IMR-90 (cell line): Measurements from ENCODE around the gene PROSER2. TPM values are rescaled to one million over a fixed set of nuclear protein-coding genes. Genes with fewer than 3 reads are reported as not detected.

Experiments used
- ATAC-seq: fragments of 200-7000 bp; cut with Tn5 transposase; 2 replicates; pipeline ENCODE4 v1.9.1; 2020; ENCODE audit warnings: low read depth, mild to moderate bottlenecking, moderate library complexity
- BruUV-seq: library from RNA; stranded (reverse); fragments of 400-500 nt; replicated peaks from 2 replicates; lab custom pipeline; 2021; lab: Mats Ljungman, UMichigan
- CTCF ChIA-PET: fragments of 300-600 bp; formaldehyde crosslinking; extraction: SDS; loops from one replicate; lab custom pipeline; 2021; ENCODE audit warnings: antibody characterized with exemption; lab: Yijun Ruan, JAX
- POLR2A ChIA-PET: fragments of 300-600 bp; sonication (Branson Sonifier 250); formaldehyde crosslinking; loops from one replicate; lab custom pipeline; 2022; ENCODE audit warnings: antibody characterized with exemption; ENCODE audit not compliant: unreplicated experiment; lab: Charles Lee
- DNase-seq: peaks from one replicate; pipeline ENCODE4 v3.0.0; 2013
- H2AFZ ChIP-seq: replicated peaks from 2 replicates; pipeline ENCODE3; 2013; ENCODE audit warnings: low read length, mild to moderate bottlenecking; ENCODE audit not compliant: poor library complexity
- H2AK5ac ChIP-seq: 2 replicates; pipeline ENCODE4 v1.6.1; 2013; ENCODE audit warnings: low read depth, low read length, inconsistent platforms
- H2AK9ac ChIP-seq: replicated peaks from 2 replicates; pipeline ENCODE3; 2013; ENCODE audit warnings: mild to moderate bottlenecking, low read depth, low read length, moderate library complexity; ENCODE audit not compliant: poor library complexity
- H2BK120ac ChIP-seq: 2 replicates; pipeline ENCODE4 v1.6.1; 2013; ENCODE audit warnings: low read depth, low read length, inconsistent platforms
- H2BK15ac ChIP-seq: 3 replicates; pipeline ENCODE4 v1.6.1; 2013; ENCODE audit warnings: low read depth, low read length, inconsistent platforms
- H2BK20ac ChIP-seq: 2 replicates; pipeline ENCODE4 v1.6.1; 2013; ENCODE audit warnings: low read depth, mild to moderate bottlenecking, inconsistent platforms, low read length, moderate library complexity
- H2BK5ac ChIP-seq: 2 replicates; pipeline ENCODE4 v1.6.1; 2013; ENCODE audit warnings: mild to moderate bottlenecking, low read depth, low read length, inconsistent platforms; ENCODE audit not compliant: poor library complexity, severe bottlenecking
- H3K14ac ChIP-seq: replicated peaks from 2 replicates; pipeline ENCODE4 v1.6.1; 2013; ENCODE audit warnings: low read depth, low read length, inconsistent platforms
- H3K18ac ChIP-seq: 2 replicates; pipeline ENCODE4 v1.6.1; 2013; ENCODE audit warnings: low read depth, low read length, control low read depth
- H3K23ac ChIP-seq: 2 replicates; pipeline ENCODE4 v1.6.1; 2013; ENCODE audit warnings: low read depth, low read length, inconsistent platforms
- H3K27ac ChIP-seq: 2 replicates; pipeline ENCODE4 v1.5.1; 2013; ENCODE audit warnings: mild to moderate bottlenecking, control low read depth, low read length; ENCODE audit not compliant: insufficient read depth
- H3K27me3 ChIP-seq: 2 replicates; pipeline ENCODE4 v1.6.1; 2013; ENCODE audit warnings: low read length; ENCODE audit not compliant: control insufficient read depth, insufficient read depth
- H3K36me3 ChIP-seq: 2 replicates; pipeline ENCODE4 v1.6.1; 2013; ENCODE audit warnings: low read length, mixed read lengths; ENCODE audit not compliant: control insufficient read depth, insufficient read depth
- H3K4ac ChIP-seq: 2 replicates; pipeline ENCODE4 v1.6.1; 2013; ENCODE audit warnings: low read depth, low read length, inconsistent platforms
- H3K4me1 ChIP-seq: 2 replicates; pipeline ENCODE4 v1.6.1; 2013; ENCODE audit warnings: low read length, mixed read lengths; ENCODE audit not compliant: control insufficient read depth, insufficient read depth
- H3K4me2 ChIP-seq: 2 replicates; pipeline ENCODE4 v1.6.1; 2013; ENCODE audit warnings: low read depth, mild to moderate bottlenecking, control low read depth, low read length, moderate library complexity
- H3K4me3 ChIP-seq: 2 replicates; pipeline ENCODE4 v1.5.1; 2013; ENCODE audit warnings: low read depth, mild to moderate bottlenecking, control low read depth, low read length, moderate library complexity; ENCODE audit not compliant: insufficient read depth
- H3K56ac ChIP-seq: 2 replicates; pipeline ENCODE4 v1.6.1; 2013; ENCODE audit warnings: low read length, inconsistent platforms; ENCODE audit not compliant: insufficient read depth; ENCODE audit errors: extremely low read depth
- H3K79me1 ChIP-seq, 2 experiments: 2 replicates each; pipeline ENCODE4 v1.6.1; 2013; ENCODE audit warnings: low read length in 2 of 2, inconsistent platforms in 1 of 2, low read depth in 1 of 2
- H3K9ac ChIP-seq: 2 replicates; pipeline ENCODE4 v1.6.1; 2013; ENCODE audit warnings: low read depth, low read length, control low read depth
- H3K9me1 ChIP-seq: 2 replicates; pipeline ENCODE4 v1.6.1; 2013; ENCODE audit warnings: low read length, inconsistent platforms; ENCODE audit not compliant: insufficient read depth
- H3K9me3 ChIP-seq: 2 replicates; pipeline ENCODE4 v1.6.1; 2013; ENCODE audit warnings: low read length; ENCODE audit not compliant: control insufficient read depth, insufficient read depth
- H4K20me1 ChIP-seq: 2 replicates; pipeline ENCODE4 v1.6.1; 2013; ENCODE audit warnings: low read length, inconsistent platforms; ENCODE audit not compliant: insufficient read depth
- H4K5ac ChIP-seq: 2 replicates; pipeline ENCODE4 v1.6.1; 2013; ENCODE audit warnings: mild to moderate bottlenecking, low read depth, low read length, control low read depth
- H4K8ac ChIP-seq, 2 experiments: 2 replicates each; pipeline ENCODE4 v1.6.1; 2013; ENCODE audit warnings: low read depth in 2 of 2, low read length in 2 of 2, control low read depth in 1 of 2, inconsistent platforms in 1 of 2
- H4K91ac ChIP-seq: 2 replicates; pipeline ENCODE4 v1.6.1; 2013; ENCODE audit warnings: low read depth, low read length, inconsistent platforms; ENCODE audit not compliant: insufficient read depth
- BHLHE40 ChIP-seq: fragments of 150-350 bp; IDR thresholded peaks from 2 replicates; pipeline ENCODE4 v1.6.1; 2016; ENCODE audit warnings: mild to moderate bottlenecking, low read depth, low read length
- CEBPB ChIP-seq: IDR thresholded peaks from 2 replicates; pipeline ENCODE4 v1.6.1; 2012; ENCODE audit warnings: low read depth, low read length, improper control_type of control experiment
- CHD1 ChIP-seq: IDR thresholded peaks from 2 replicates; pipeline ENCODE4 v1.6.1; 2012; ENCODE audit warnings: low read depth, low read length, improper control_type of control experiment
- CTCF ChIP-seq: conservative IDR thresholded peaks from 2 replicates; pipeline ENCODE4 v1.5.1; 2012; ENCODE audit warnings: mild to moderate bottlenecking, low read depth, low read length, improper control_type of control experiment
- FOS ChIP-seq: fragments of 150-350 bp; IDR thresholded peaks from 2 replicates; pipeline ENCODE4 v1.6.1; 2016; ENCODE audit warnings: low read depth, low read length
- MAFK ChIP-seq: IDR thresholded peaks from 2 replicates; pipeline ENCODE4 v1.6.1; 2012; ENCODE audit warnings: low read depth, low read length, improper control_type of control experiment
- MAZ ChIP-seq: IDR thresholded peaks from 2 replicates; pipeline ENCODE4 v1.6.1; 2012; ENCODE audit warnings: low read depth, mild to moderate bottlenecking, low read length, improper control_type of control experiment, moderate library complexity, borderline replicate concordance
- MXI1 ChIP-seq: IDR thresholded peaks from 2 replicates; pipeline ENCODE4 v1.6.1; 2012; ENCODE audit warnings: low read depth, mild to moderate bottlenecking, low read length, moderate library complexity, borderline replicate concordance
- NFE2L2 ChIP-seq: fragments of 150-350 bp; IDR thresholded peaks from 2 replicates; pipeline ENCODE4 v1.6.1; 2016; ENCODE audit warnings: low read depth, mild to moderate bottlenecking, low read length
- POLR2A ChIP-seq: IDR thresholded peaks from 2 replicates; pipeline ENCODE4 v1.6.1; 2012; ENCODE audit warnings: mild to moderate bottlenecking, low read depth, low read length
- RAD21 ChIP-seq: IDR thresholded peaks from 2 replicates; pipeline ENCODE4 v1.6.1; 2012; ENCODE audit warnings: low read length, improper control_type of control experiment
- RCOR1 ChIP-seq: IDR thresholded peaks from 2 replicates; pipeline ENCODE4 v1.6.1; 2012; ENCODE audit warnings: mild to moderate bottlenecking, low read length, improper control_type of control experiment; ENCODE audit not compliant: insufficient replicate concordance
- RFX5 ChIP-seq: IDR thresholded peaks from 2 replicates; pipeline ENCODE4 v1.8.0; 2012; ENCODE audit warnings: low read depth, mild to moderate bottlenecking, low read length, moderate library complexity
- SMC3 ChIP-seq: fragments of 150-350 bp; IDR thresholded peaks from 2 replicates; pipeline ENCODE4 v1.6.1; 2016; ENCODE audit warnings: low read depth, mild to moderate bottlenecking, antibody characterized with exemption, low read length, moderate library complexity
- USF2 ChIP-seq: fragments of 150-350 bp; IDR thresholded peaks from 2 replicates; pipeline ENCODE4 v1.6.1; 2017; ENCODE audit warnings: mild to moderate bottlenecking, antibody characterized with exemption, low read length, low read depth
- WGBS, 2 experiments: methylation state at CpG; one replicate each; pipeline versions ENCODE4 v1.1.5 to v1.1.7; 2013; ENCODE audit warnings: missing lambda C conversion rate in 2 of 2; ENCODE audit not compliant: insufficient read length in 1 of 2; ENCODE audit errors: extremely low coverage in 2 of 2; 5-methylcytosine and 5-hydroxymethylcytosine counted together
- dilution Hi-C: fragments of 300-500 bp; cut with HindIII; formaldehyde crosslinking; loops from one replicate; pipeline ENCODE4 v1.14.3; 2018; ENCODE audit warnings: low sequenced_read_pairs; ENCODE audit not compliant: unreplicated experiment
- in situ Hi-C: fragments of 300-500 bp; cut with MboI; formaldehyde crosslinking; loops from 3 replicates; pipeline ENCODE4 v1.14.3; 2019; ENCODE audit warnings: low sequenced_read_pairs, inconsistent platforms, mixed read lengths
- intact Hi-C: fragments of 100-400 bp; cut with micrococcal nuclease; formaldehyde crosslinking; loops from 2 replicates; pipeline ENCODE4 v1.10.0; 2022
- polyA plus RNA-seq, 3 experiments: library from polyadenylated mRNA; depleted of rRNA; stranded (reverse); fragments of >200 nt; gene quantifications; 2 replicates each; pipeline ENCODE4 v1.2.3, GENCODE V29; 2012; ENCODE audit warnings: low replicate concordance in 1 of 3
- total RNA-seq: library from RNA; depleted of rRNA; stranded (reverse); fragments of >200 nt; gene quantifications from 2 replicates; pipeline ENCODE4 v1.2.3, GENCODE V29; 2012
- TF ChIP-seq, protein P1 (sequence below): fragments of 150-350 bp; IDR thresholded peaks from 2 replicates; pipeline ENCODE4 v1.6.1; 2016; ENCODE audit warnings: low read depth, mild to moderate bottlenecking, low read length, moderate library complexity, borderline replicate concordance

PROSER2 gene
- total and polyA plus RNA-seq, 2 of the 4 experiments (the other 2 are of a cell fraction) = 1.4 to 2.0 TPM

DNA sequence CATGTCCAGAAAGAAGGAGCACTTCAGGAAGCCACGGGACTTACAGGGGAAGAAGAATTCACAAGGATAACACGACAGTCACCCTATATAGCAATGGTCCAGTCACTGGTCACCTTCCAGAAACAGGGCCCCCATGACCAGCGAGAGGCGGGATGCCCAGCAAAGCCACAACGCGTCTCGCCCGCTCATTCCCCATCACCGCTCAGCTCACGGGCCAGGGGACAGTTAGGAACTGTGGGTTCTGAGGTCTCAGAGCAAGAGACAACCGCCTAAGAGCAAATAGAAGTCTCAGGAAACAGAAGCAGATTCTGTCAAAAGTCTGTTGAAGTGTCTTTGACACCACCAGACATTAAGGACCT lies 71.9 kb downstream of the PROSER2 start:
- Histone ChIP-seq H4K8ac (no peak overlapping the region), H3K4me1 (peaks cover 3% of the 10 kb centered on the region; the same call in 1 of the 2 replicates), H2BK120ac (no peak overlapping the region), H3K56ac (no peak overlapping the region), H3K9me3 (no peaks in the 10 kb centered on the region), H3K27me3 (no peaks in the 10 kb centered on the region), H3K9ac (no peak overlapping the region), H4K5ac (no peak overlapping the region), H3K36me3 (no peaks in the 10 kb centered on the region), H2AFZ (no peak overlapping the region), H2AK9ac (peak overlapping the region; percentile 55), H3K27ac (no peak overlapping the region), H2BK15ac (no peak overlapping the region), H3K9me1 (peaks cover 8% of the 10 kb centered on the region; the same call in 1 of the 2 replicates), H2AK5ac (no peak overlapping the region), H2BK5ac (no peak overlapping the region), H3K4me3 (no peak overlapping the region), H3K79me1 (no peaks in the 10 kb centered on the region), H3K18ac (no peak overlapping the region), H3K23ac (no peak overlapping the region), H3K4me2 (no peak overlapping the region), H4K20me1 (no peaks in the 10 kb centered on the region), H2BK20ac (no peak overlapping the region), H3K14ac (no peak overlapping the region), H3K4ac (no peak overlapping the region), H4K91ac (no peak overlapping the region)
- ATAC-seq = no peak
- no peak for TF ChIP-seq RCOR1
- no peak for TF ChIP-seq RFX5
- no peak for TF ChIP-seq CHD1
- no peak for TF ChIP-seq BHLHE40
- TF ChIP-seq FOS = no peak
- TF ChIP-seq MXI1 = no peak
- no peak for TF ChIP-seq NFE2L2
- TF ChIP-seq SMC3 = no peak
- TF ChIP-seq USF2 = no peak
- TF ChIP-seq MAZ = no peak
- TF ChIP-seq, protein P1, sequence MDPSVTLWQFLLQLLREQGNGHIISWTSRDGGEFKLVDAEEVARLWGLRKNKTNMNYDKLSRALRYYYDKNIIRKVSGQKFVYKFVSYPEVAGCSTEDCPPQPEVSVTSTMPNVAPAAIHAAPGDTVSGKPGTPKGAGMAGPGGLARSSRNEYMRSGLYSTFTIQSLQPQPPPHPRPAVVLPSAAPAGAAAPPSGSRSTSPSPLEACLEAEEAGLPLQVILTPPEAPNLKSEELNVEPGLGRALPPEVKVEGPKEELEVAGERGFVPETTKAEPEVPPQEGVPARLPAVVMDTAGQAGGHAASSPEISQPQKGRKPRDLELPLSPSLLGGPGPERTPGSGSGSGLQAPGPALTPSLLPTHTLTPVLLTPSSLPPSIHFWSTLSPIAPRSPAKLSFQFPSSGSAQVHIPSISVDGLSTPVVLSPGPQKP = no peak
- no peak for TF ChIP-seq CTCF
- TF ChIP-seq POLR2A = no peak
- no peak for TF ChIP-seq CEBPB
- no peak for TF ChIP-seq MAFK
- no peak for TF ChIP-seq RAD21
- 70% methylated on average over 2 of the region's 11 CpGs; no CpG with 5 or more reads in 1 of the 2 experiments for WGBS, 2 experiments
- ChIA-PET CTCF (no interaction called here), POLR2A (no interaction called here)
- in situ Hi-C loops = no loop called here
- DNase-seq = no peak
- dilution Hi-C loops = no loop called here
- intact Hi-C loops = no loop called here
- BruUV-seq = no TSS peak
